ENCODE measurements around the gene ABCC1.

ABCC1 gene

GRCh38 chr16:16118337-16118736 lies 168.9 kb downstream of the ABCC1 start:
- H3K9me3 ChIP-seq (ENCODE audit: control insufficient read depth, low read length) = no peaks in the 10 kb centered on the region
- no peaks in the 10 kb centered on the region for H3K27me3 ChIP-seq (ENCODE audit: control insufficient read depth, insufficient read depth, low read length)
- peaks cover 25% of the 10 kb centered on the region for H3K36me3 ChIP-seq (ENCODE audit: control insufficient read depth, insufficient read depth, low read length)
- H3K9ac ChIP-seq (ENCODE audit: low read length) = no peak overlapping the region
- no peaks in the 10 kb centered on the region for H3K4me1 ChIP-seq (ENCODE audit: control insufficient read depth, insufficient read depth, low read length)
- no peak overlapping the region for H3K4me3 ChIP-seq (ENCODE audit: low read length)

GRCh38 chr16:16120044-16120381 lies 170.6 kb downstream of the ABCC1 start:
- Histone ChIP-seq H3K4me3 (ENCODE audit: low read length) (no peak overlapping the region), H3K36me3 (ENCODE audit: control insufficient read depth, insufficient read depth, low read length) (peaks cover 25% of the 10 kb centered on the region), H3K4me1 (ENCODE audit: control insufficient read depth, insufficient read depth, low read length) (no peaks in the 10 kb centered on the region), H3K9ac (ENCODE audit: low read length) (no peak overlapping the region), H3K27me3 (ENCODE audit: control insufficient read depth, insufficient read depth, low read length) (no peaks in the 10 kb centered on the region), H3K9me3 (ENCODE audit: control insufficient read depth, low read length) (no peaks in the 10 kb centered on the region)

GRCh38 chr16:16120382-16121184 lies 171.2 kb downstream of the ABCC1 start:
- H3K4me1 ChIP-seq (ENCODE audit: control insufficient read depth, insufficient read depth, low read length) = no peaks in the 10 kb centered on the region
- no peaks in the 10 kb centered on the region for H3K9me3 ChIP-seq (ENCODE audit: control insufficient read depth, low read length)
- no peak overlapping the region for H3K4me3 ChIP-seq (ENCODE audit: low read length)
- peaks cover 25% of the 10 kb centered on the region for H3K36me3 ChIP-seq (ENCODE audit: control insufficient read depth, insufficient read depth, low read length)
- no peaks in the 10 kb centered on the region for H3K27me3 ChIP-seq (ENCODE audit: control insufficient read depth, insufficient read depth, low read length)
- H3K9ac ChIP-seq (ENCODE audit: low read length) = no peak overlapping the region

GRCh38 chr16:16121185-16121727 lies 171.8 kb downstream of the ABCC1 start:
- Histone ChIP-seq H3K4me1 (ENCODE audit: control insufficient read depth, insufficient read depth, low read length) (no peaks in the 10 kb centered on the region), H3K27me3 (ENCODE audit: control insufficient read depth, insufficient read depth, low read length) (no peaks in the 10 kb centered on the region), H3K9ac (ENCODE audit: low read length) (no peak overlapping the region), H3K36me3 (ENCODE audit: control insufficient read depth, insufficient read depth, low read length) (peaks cover 25% of the 10 kb centered on the region), H3K9me3 (ENCODE audit: control insufficient read depth, low read length) (no peaks in the 10 kb centered on the region), H3K4me3 (ENCODE audit: low read length) (no peak overlapping the region)

- H3K9ac ChIP-seq (ENCODE audit: low read length) = no peak overlapping the region
- no peaks in the 10 kb centered on the region for H3K27me3 ChIP-seq (ENCODE audit: control insufficient read depth, insufficient read depth, low read length)
- H3K9me3 ChIP-seq (ENCODE audit: control insufficient read depth, low read length) = no peaks in the 10 kb centered on the region
- H3K4me3 ChIP-seq (ENCODE audit: low read length) = no peak overlapping the region
- no peaks in the 10 kb centered on the region for H3K4me1 ChIP-seq (ENCODE audit: control insufficient read depth, insufficient read depth, low read length)
- peaks cover 16% of the 10 kb centered on the region for H3K36me3 ChIP-seq (ENCODE audit: control insufficient read depth, insufficient read depth, low read length)
Measured at GRCh38 chr16:16122264-16122663, 172.8 kb downstream of the ABCC1 start.

GRCh38 chr16:16124438-16124837 lies 175.0 kb downstream of the ABCC1 start:
- Histone ChIP-seq H3K36me3 (ENCODE audit: control insufficient read depth, insufficient read depth, low read length) (peaks cover 4% of the 10 kb centered on the region), H3K4me3 (ENCODE audit: low read length) (no peak overlapping the region), H3K9ac (ENCODE audit: low read length) (no peak overlapping the region), H3K4me1 (ENCODE audit: control insufficient read depth, insufficient read depth, low read length) (no peaks in the 10 kb centered on the region), H3K9me3 (ENCODE audit: control insufficient read depth, low read length) (no peaks in the 10 kb centered on the region), H3K27me3 (ENCODE audit: control insufficient read depth, insufficient read depth, low read length) (no peaks in the 10 kb centered on the region)

- Histone ChIP-seq H3K36me3 (ENCODE audit: control insufficient read depth, insufficient read depth, low read length) (peaks cover 4% of the 10 kb centered on the region), H3K27me3 (ENCODE audit: control insufficient read depth, insufficient read depth, low read length) (no peaks in the 10 kb centered on the region), H3K9me3 (ENCODE audit: control insufficient read depth, low read length) (no peaks in the 10 kb centered on the region), H3K9ac (ENCODE audit: low read length) (no peak overlapping the region), H3K4me3 (ENCODE audit: low read length) (no peak overlapping the region), H3K4me1 (ENCODE audit: control insufficient read depth, insufficient read depth, low read length) (no peaks in the 10 kb centered on the region)
Measured at GRCh38 chr16:16124974-16125373, 175.6 kb downstream of the ABCC1 start.

GRCh38 chr16:16126896-16127295 lies 177.5 kb downstream of the ABCC1 start:
- no peaks in the 10 kb centered on the region for H3K36me3 ChIP-seq (ENCODE audit: control insufficient read depth, insufficient read depth, low read length)
- no peak overlapping the region for H3K4me3 ChIP-seq (ENCODE audit: low read length)
- no peaks in the 10 kb centered on the region for H3K4me1 ChIP-seq (ENCODE audit: control insufficient read depth, insufficient read depth, low read length)
- no peaks in the 10 kb centered on the region for H3K27me3 ChIP-seq (ENCODE audit: control insufficient read depth, insufficient read depth, low read length)
- H3K9me3 ChIP-seq (ENCODE audit: control insufficient read depth, low read length) = no peaks in the 10 kb centered on the region
- no peak overlapping the region for H3K9ac ChIP-seq (ENCODE audit: low read length)

- no peak overlapping the region for H3K9ac ChIP-seq (ENCODE audit: low read length)
- H3K36me3 ChIP-seq (ENCODE audit: control insufficient read depth, insufficient read depth, low read length) = no peaks in the 10 kb centered on the region
- H3K4me3 ChIP-seq (ENCODE audit: low read length) = no peak overlapping the region
- H3K4me1 ChIP-seq (ENCODE audit: control insufficient read depth, insufficient read depth, low read length) = no peaks in the 10 kb centered on the region
- no peaks in the 10 kb centered on the region for H3K27me3 ChIP-seq (ENCODE audit: control insufficient read depth, insufficient read depth, low read length)
- H3K9me3 ChIP-seq (ENCODE audit: control insufficient read depth, low read length) = no peaks in the 10 kb centered on the region
Measured at GRCh38 chr16:16127469-16128116, 178.2 kb downstream of the ABCC1 start.

GRCh38 chr16:16131204-16131603 lies 181.8 kb downstream of the ABCC1 start:
- H3K36me3 ChIP-seq (ENCODE audit: control insufficient read depth, insufficient read depth, low read length) = peaks cover 5% of the 10 kb centered on the region
- H3K9ac ChIP-seq (ENCODE audit: low read length) = no peak overlapping the region
- H3K4me1 ChIP-seq (ENCODE audit: control insufficient read depth, insufficient read depth, low read length) = no peaks in the 10 kb centered on the region
- H3K27me3 ChIP-seq (ENCODE audit: control insufficient read depth, insufficient read depth, low read length) = no peaks in the 10 kb centered on the region
- no peak overlapping the region for H3K4me3 ChIP-seq (ENCODE audit: low read length)
- H3K9me3 ChIP-seq (ENCODE audit: control insufficient read depth, low read length) = no peaks in the 10 kb centered on the region

- Histone ChIP-seq H3K36me3 (ENCODE audit: control insufficient read depth, insufficient read depth, low read length) (peaks cover 5% of the 10 kb centered on the region), H3K9me3 (ENCODE audit: control insufficient read depth, low read length) (no peaks in the 10 kb centered on the region), H3K27me3 (ENCODE audit: control insufficient read depth, insufficient read depth, low read length) (no peaks in the 10 kb centered on the region), H3K9ac (ENCODE audit: low read length) (no peak overlapping the region), H3K4me3 (ENCODE audit: low read length) (no peak overlapping the region), H3K4me1 (ENCODE audit: control insufficient read depth, insufficient read depth, low read length) (no peaks in the 10 kb centered on the region)
Measured at GRCh38 chr16:16131659-16132058, 182.2 kb downstream of the ABCC1 start.

GRCh38 chr16:16133943-16134604 lies 184.7 kb downstream of the ABCC1 start:
- Histone ChIP-seq H3K4me3 (ENCODE audit: low read length) (no peak overlapping the region), H3K9me3 (ENCODE audit: control insufficient read depth, low read length) (no peaks in the 10 kb centered on the region), H3K27me3 (ENCODE audit: control insufficient read depth, insufficient read depth, low read length) (no peaks in the 10 kb centered on the region), H3K4me1 (ENCODE audit: control insufficient read depth, insufficient read depth, low read length) (no peaks in the 10 kb centered on the region), H3K36me3 (ENCODE audit: control insufficient read depth, insufficient read depth, low read length) (peaks cover 8% of the 10 kb centered on the region), H3K9ac (ENCODE audit: low read length) (no peak overlapping the region)
